Measurements from ENCODE around the gene RASAL1. TPM values are rescaled to one million over a fixed set of nuclear protein-coding genes. Genes with fewer than 3 reads are reported as not detected.

RASAL1 gene
- polyA plus RNA-seq, 1 of the 3 experiments (the other 2 are of a cell fraction): not detected

DNA sequence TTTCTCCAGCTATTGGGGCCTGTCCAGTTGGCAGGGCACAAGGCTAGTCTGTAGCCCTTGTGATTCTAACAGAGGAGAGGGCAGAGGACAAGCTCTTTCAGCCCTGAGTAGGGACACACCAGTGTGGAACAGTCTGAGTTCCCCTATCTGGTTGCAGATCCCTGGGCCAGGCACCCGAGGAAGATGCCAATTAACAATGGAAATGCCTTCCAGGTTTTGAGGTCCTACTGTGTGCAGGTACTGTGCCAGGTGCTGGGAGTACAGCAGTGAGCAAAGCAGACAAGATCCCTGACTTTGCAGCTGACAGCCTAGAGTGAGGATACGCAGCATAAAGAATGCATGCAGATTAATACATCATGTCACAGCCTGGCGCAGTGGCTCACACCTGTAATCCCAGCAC, 62.0 kb downstream of the RASAL1 start (continued):
- TF ChIP-seq, protein P1, sequence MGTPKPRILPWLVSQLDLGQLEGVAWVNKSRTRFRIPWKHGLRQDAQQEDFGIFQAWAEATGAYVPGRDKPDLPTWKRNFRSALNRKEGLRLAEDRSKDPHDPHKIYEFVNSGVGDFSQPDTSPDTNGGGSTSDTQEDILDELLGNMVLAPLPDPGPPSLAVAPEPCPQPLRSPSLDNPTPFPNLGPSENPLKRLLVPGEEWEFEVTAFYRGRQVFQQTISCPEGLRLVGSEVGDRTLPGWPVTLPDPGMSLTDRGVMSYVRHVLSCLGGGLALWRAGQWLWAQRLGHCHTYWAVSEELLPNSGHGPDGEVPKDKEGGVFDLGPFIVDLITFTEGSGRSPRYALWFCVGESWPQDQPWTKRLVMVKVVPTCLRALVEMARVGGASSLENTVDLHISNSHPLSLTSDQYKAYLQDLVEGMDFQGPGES (IDR thresholded peaks at IDR 0.05; ENCODE audit: low read depth, low read length): no peak
- TF ChIP-seq RXRA (IDR thresholded peaks at IDR 0.05; ENCODE audit: borderline replicate concordance, low read depth) (no peak), MXI1 (IDR thresholded peaks at IDR 0.05; ENCODE audit: low read depth, low read length) (no peak)

DNA sequence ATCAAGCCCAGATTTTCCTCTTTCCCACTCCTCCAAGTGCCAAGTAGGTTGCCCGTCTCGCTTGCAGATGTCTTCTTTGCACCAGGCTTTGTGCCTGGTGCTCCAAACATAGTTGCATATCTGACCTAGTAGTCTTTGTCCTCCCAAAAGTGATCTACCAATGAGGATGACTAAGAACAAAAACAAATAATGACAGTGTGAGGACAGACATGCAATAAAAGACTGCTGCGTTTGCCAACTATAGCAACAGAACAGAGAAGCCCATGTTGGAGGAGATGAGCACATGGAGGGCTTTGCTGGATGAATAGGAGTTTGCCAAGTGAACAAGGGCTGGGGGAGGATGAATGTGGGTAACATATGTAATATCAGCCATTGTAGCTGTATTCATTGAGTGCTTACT, 63.4 kb downstream of the RASAL1 start:
- TF ChIP-seq MXI1 (IDR thresholded peaks at IDR 0.05; ENCODE audit: low read depth, low read length) (no peak), EZH2phosphoT487 (IDR thresholded peaks at IDR 0.05; ENCODE audit: borderline replicate concordance, low read depth) (no peak), ELF1 (IDR thresholded peaks at IDR 0.05) (no peak), RAD21 (IDR thresholded peaks at IDR 0.05; ENCODE audit: low read length) (no peak), NFIC (IDR thresholded peaks at IDR 0.05; ENCODE audit: borderline replicate concordance) (no peak), RFX5 (IDR thresholded peaks at IDR 0.05; ENCODE audit: low read length) (no peak), POLR2AphosphoS5 (IDR thresholded peaks at IDR 0.05; ENCODE audit: low read depth, low read length) (no peak), GABPA (IDR thresholded peaks at IDR 0.05; ENCODE audit: low read depth) (no peak), FOSL2 (IDR thresholded peaks at IDR 0.05; ENCODE audit: borderline replicate concordance, low read depth) (no peak), EP300 (IDR thresholded peaks at IDR 0.05; ENCODE audit: borderline replicate concordance in 1 of 2, low read depth in 1 of 2, low read length in 1 of 2) (no peak), RCOR1 (IDR thresholded peaks at IDR 0.05; ENCODE audit: low read length) (no peak), TEAD4 (IDR thresholded peaks at IDR 0.05; ENCODE audit: borderline replicate concordance, insufficient read depth) (no peak), NRF1 (IDR thresholded peaks at IDR 0.05; ENCODE audit: low read depth, low read length) (no peak), RXRA (IDR thresholded peaks at IDR 0.05; ENCODE audit: borderline replicate concordance, low read depth) (no peak)
- TF ChIP-seq, protein P2, sequence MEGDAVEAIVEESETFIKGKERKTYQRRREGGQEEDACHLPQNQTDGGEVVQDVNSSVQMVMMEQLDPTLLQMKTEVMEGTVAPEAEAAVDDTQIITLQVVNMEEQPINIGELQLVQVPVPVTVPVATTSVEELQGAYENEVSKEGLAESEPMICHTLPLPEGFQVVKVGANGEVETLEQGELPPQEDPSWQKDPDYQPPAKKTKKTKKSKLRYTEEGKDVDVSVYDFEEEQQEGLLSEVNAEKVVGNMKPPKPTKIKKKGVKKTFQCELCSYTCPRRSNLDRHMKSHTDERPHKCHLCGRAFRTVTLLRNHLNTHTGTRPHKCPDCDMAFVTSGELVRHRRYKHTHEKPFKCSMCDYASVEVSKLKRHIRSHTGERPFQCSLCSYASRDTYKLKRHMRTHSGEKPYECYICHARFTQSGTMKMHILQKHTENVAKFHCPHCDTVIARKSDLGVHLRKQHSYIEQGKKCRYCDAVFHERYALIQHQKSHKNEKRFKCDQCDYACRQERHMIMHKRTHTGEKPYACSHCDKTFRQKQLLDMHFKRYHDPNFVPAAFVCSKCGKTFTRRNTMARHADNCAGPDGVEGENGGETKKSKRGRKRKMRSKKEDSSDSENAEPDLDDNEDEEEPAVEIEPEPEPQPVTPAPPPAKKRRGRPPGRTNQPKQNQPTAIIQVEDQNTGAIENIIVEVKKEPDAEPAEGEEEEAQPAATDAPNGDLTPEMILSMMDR (IDR thresholded peaks at IDR 0.05): no peak
- TF ChIP-seq, protein P1 (IDR thresholded peaks at IDR 0.05; ENCODE audit: low read depth, low read length): no peak
- TF ChIP-seq, protein P3, sequence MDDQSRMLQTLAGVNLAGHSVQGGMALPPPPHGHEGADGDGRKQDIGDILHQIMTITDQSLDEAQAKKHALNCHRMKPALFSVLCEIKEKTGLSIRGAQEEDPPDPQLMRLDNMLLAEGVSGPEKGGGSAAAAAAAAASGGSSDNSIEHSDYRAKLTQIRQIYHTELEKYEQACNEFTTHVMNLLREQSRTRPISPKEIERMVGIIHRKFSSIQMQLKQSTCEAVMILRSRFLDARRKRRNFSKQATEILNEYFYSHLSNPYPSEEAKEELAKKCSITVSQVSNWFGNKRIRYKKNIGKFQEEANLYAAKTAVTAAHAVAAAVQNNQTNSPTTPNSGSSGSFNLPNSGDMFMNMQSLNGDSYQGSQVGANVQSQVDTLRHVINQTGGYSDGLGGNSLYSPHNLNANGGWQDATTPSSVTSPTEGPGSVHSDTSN (IDR thresholded peaks at IDR 0.05): no peak
- WGBS (ENCODE audit: low lambda C conversion rate): 83% methylated on average over 3 of the region's 3 CpGs
- Histone ChIP-seq H3K27ac (ENCODE audit: low read depth in 2 of 2, low read length in 1 of 2) (no peak overlapping the region), H3K79me2 (ENCODE audit: insufficient read depth) (no peaks in the 10 kb centered on the region), H3K27me3 (ENCODE audit: insufficient read depth) (no peaks in the 10 kb centered on the region), H3K4me2 (no peak overlapping the region), H3K9me3 (no peaks in the 10 kb centered on the region), H2AFZ (ENCODE audit: low read depth) (no peak overlapping the region), H3F3A (replicated peaks; ENCODE audit: insufficient read depth) (no peaks in the 10 kb centered on the region), H4K20me1 (ENCODE audit: insufficient read depth) (no peaks in the 10 kb centered on the region), H3K4me1 (ENCODE audit: control insufficient read depth in 1 of 2, insufficient read depth in 2 of 2, low read depth in 1 of 2, low read length in 1 of 2) (no peaks in the 10 kb centered on the region; a peak in 1 of 4 replicates), H3K36me3 (replicated peaks in 1 of 2; ENCODE audit: control insufficient read depth in 1 of 2, insufficient read depth in 2 of 2, low read length in 1 of 2) (no peaks in the 10 kb centered on the region), H3K9me2 (no peaks in the 10 kb centered on the region), H3K9ac (no peak overlapping the region), H3K4me3 (ENCODE audit: low read depth in 2 of 2, low read length in 1 of 2) (no peak overlapping the region)
- DNase-seq: no peak
- CTCF ChIA-PET: interaction anchor here (0.9 kb wide), 1 partner anchor 23 kb away, joined by 3 read pairs; no protein-coding TSS in a partner anchor
- POLR2A ChIA-PET: no interaction called here
